ENCODE measurements around the gene MTERF1.

DNA sequence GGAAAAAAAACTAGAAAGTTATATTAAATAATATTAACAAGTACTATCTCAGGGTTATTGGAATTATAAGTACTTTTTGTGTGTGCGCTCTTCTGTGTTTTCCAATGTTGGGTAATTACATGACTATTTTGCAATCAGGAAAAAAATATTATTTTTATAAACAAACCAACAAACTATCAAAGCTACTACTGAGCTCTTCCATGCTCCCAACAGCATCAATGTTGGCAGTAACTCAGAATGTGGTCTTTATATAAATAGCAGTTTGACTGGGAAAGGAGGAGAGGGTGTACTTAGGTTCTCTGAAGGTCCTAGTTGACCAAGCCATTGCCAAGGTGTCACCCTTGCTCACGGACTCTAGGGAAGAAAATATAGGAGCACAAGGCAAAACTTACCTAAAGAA lies 15.0 kb downstream of the MTERF1 start:
- TF ChIP-seq, protein P1, sequence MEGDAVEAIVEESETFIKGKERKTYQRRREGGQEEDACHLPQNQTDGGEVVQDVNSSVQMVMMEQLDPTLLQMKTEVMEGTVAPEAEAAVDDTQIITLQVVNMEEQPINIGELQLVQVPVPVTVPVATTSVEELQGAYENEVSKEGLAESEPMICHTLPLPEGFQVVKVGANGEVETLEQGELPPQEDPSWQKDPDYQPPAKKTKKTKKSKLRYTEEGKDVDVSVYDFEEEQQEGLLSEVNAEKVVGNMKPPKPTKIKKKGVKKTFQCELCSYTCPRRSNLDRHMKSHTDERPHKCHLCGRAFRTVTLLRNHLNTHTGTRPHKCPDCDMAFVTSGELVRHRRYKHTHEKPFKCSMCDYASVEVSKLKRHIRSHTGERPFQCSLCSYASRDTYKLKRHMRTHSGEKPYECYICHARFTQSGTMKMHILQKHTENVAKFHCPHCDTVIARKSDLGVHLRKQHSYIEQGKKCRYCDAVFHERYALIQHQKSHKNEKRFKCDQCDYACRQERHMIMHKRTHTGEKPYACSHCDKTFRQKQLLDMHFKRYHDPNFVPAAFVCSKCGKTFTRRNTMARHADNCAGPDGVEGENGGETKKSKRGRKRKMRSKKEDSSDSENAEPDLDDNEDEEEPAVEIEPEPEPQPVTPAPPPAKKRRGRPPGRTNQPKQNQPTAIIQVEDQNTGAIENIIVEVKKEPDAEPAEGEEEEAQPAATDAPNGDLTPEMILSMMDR (IDR thresholded peaks at IDR 0.05; ENCODE audit: low read depth, low read length, poor library complexity, severe bottlenecking) = no peak
- no peak for TF ChIP-seq EZH2phosphoT487 (IDR thresholded peaks at IDR 0.05; ENCODE audit: borderline replicate concordance, low read length)
